Adrenal gland (tissue), 12 donors: ENCODE measurements around the gene RASA3. TPM values are rescaled to one million over a fixed set of nuclear protein-coding genes. Genes with fewer than 3 reads are reported as not detected.

Source experiments
- DNase-seq, 7 donors: peaks; one replicate each; pipeline ENCODE4 v3.0.0-alpha.2; 2019 to 2020
- H3K27ac ChIP-seq, 5 donors: fragments of 200-600 bp; sonication (generic) in 4 of 5; 1 replicate in 3 of 5; 2 replicates in 2 of 5; pipeline versions ENCODE4 v1.5.1 to v1.8.0; 2016 to 2020; ENCODE audit warnings: mild to moderate bottlenecking in 1 of 5
- H3K27me3 ChIP-seq: fragments of 200-600 bp; 2 replicates; pipeline ENCODE4 v1.8.0; 2021
- H3K36me3 ChIP-seq, 2 donors: fragments of 200-600 bp; replicated peaks in 1 of 2; 1 replicate in 1 of 2; 2 replicates in 1 of 2; pipeline versions ENCODE4 v1.5.1 to v1.8.0; 2018 to 2022
- H3K4me1 ChIP-seq, 2 donors: fragments of 200-600 bp; replicated peaks in 1 of 2; 1 replicate in 1 of 2; 2 replicates in 1 of 2; pipeline versions ENCODE4 v1.5.1 to v1.8.0; 2018 to 2021
- H3K4me3 ChIP-seq, 4 donors: fragments of 200-600 bp; sonication (generic) in 3 of 4; one replicate each; pipeline ENCODE4 v1.5.1; 2016 to 2018
- H3K9me3 ChIP-seq, 3 donors: fragments of 200-600 bp; sonication (generic) in 1 of 3; replicated peaks in 1 of 3; 1 replicate in 2 of 3; 2 replicates in 1 of 3; pipeline versions ENCODE4 v1.5.1 to v1.8.0; 2016 to 2021
- CTCF ChIP-seq, 6 experiments: fragments of 450-650 bp in 4 of 6; fragments of 200-600 bp in 2 of 6; sonication (generic) in 1 of 6; IDR thresholded peaks; 1 replicate in 5 of 6; 2 replicates in 1 of 6; pipeline versions ENCODE4 v1.5.1 to v1.8.0; 2016 to 2021; ENCODE audit warnings: antibody characterized with exemption in 6 of 6, mild to moderate bottlenecking in 2 of 6, moderate library complexity in 1 of 6
- POLR2A ChIP-seq, 2 donors: fragments of 450-650 bp; IDR thresholded peaks; one replicate each; pipeline ENCODE4 v1.6.1; 2017; ENCODE audit warnings: antibody characterized with exemption in 2 of 2, mild to moderate bottlenecking in 2 of 2, moderate library complexity in 1 of 2
- WGBS, 4 donors: extraction: QIAGEN DNeasy Blood & Tissue Kit in 2 of 4; methylation state at CpG; one replicate each; pipeline versions ENCODE4 v1.1.5 to v1.1.7; 2013 to 2017; 5-methylcytosine and 5-hydroxymethylcytosine counted together
- intact Hi-C, 2 donors: fragments of 100-400 bp; cut with DNase I; formaldehyde crosslinking; loops; one replicate each; pipeline versions ENCODE4 v1.14.1 to v1.15.0; 2022 to 2023
- polyA plus RNA-seq, 3 donors: library from polyadenylated mRNA; stranded (reverse); fragments of 200-250 nt in 2 of 3; fragments of 350-450 nt in 1 of 3; fragmentation: Illumina TruSeq in 1 of 3; extraction: RNeasy Lipid Tissue Mini Kit (QIAGEN cat#74804) in 1 of 3; gene quantifications; one replicate each; pipeline ENCODE4 v1.2.3, GENCODE V29; 2013 to 2014
- total RNA-seq, 9 donors: library from RNA; depleted of rRNA in 4 of 9; stranded (reverse); fragments of >200 nt in 4 of 9; fragments of 120-200 nt in 1 of 9; fragmentation: NEBNext Ultra II Directional in 1 of 9; extraction: Animal tissue kit (Norgen Biotek cat#: 25700) in 1 of 9; gene quantifications; one replicate each; pipeline versions ENCODE4 v1.1.0 to v1.2.4, GENCODE V29; 2013 to 2023
- donor health status: healthy with polysubstance abuse.
- donor health status: Bipolar disorder and iron deficiency.
- donor health status: DM: yes; HTN: yes; CAD: no.
- donor health status: DM: no; HTN: no; CAD: no.
- donor health status: DM: no; HTN: no; CAD: no.
- donor health status: DM: yes; HTN: yes; CAD: no.

The RASA3 gene
- total and polyA plus RNA-seq, 12 donors = 2.2 to 11.7 (median 7.3) TPM

- Histone ChIP-seq H3K4me3 (no peak overlapping the region), H3K9me3 (no peaks in the 10 kb centered on the region), H3K4me1 (peaks cover 0 to 6% of the 10 kb centered on the region in 2 donors), H3K27me3 (no peaks in the 10 kb centered on the region), H3K36me3 (no peaks in the 10 kb centered on the region), H3K27ac (peak overlapping the region in 2 of 5 donors; percentile 40 to 47)
- TF ChIP-seq CTCF (IDR thresholded peaks at IDR 0.05) (no peak), POLR2A (IDR thresholded peaks at IDR 0.05) (no peak)
- intact Hi-C loops = no loop called here
- DNase-seq = peak in 4 of 7 donors; percentile 39 to 65 (median 48)
- WGBS, 4 donors = 60 to 72% (median 64%) methylated on average over 27 to 40 of the region's 40 CpGs
Observed at GRCh38 chr13:114035583-114036531, 96.6 kb downstream of the RASA3 start.

GRCh38 chr13:114035186-114035582, 97.2 kb downstream of the RASA3 start:
- WGBS, 4 donors = 74 to 85% (median 77%) methylated on average over 10 of the region's 10 CpGs
- no peaks in the 10 kb centered on the region for H3K36me3 ChIP-seq
- no peak overlapping the region for H3K4me3 ChIP-seq
- no peak for DNase-seq
- no peak for TF ChIP-seq CTCF (IDR thresholded peaks at IDR 0.05)
- no peak for TF ChIP-seq POLR2A (IDR thresholded peaks at IDR 0.05)
- H3K4me1 ChIP-seq = peaks cover 0 to 6% of the 10 kb centered on the region in 2 donors
- H3K9me3 ChIP-seq = no peaks in the 10 kb centered on the region
- peak overlapping the region in 2 of 5 donors; percentile 40 to 47 for H3K27ac ChIP-seq
- H3K27me3 ChIP-seq = no peaks in the 10 kb centered on the region
- intact Hi-C loops = no loop called here

- H3K4me3 ChIP-seq = no peak overlapping the region
- no peaks in the 10 kb centered on the region for H3K9me3 ChIP-seq
- 58 to 70% (median 63%) methylated on average over 9 of the region's 9 CpGs for WGBS, 4 donors
- no peaks in the 10 kb centered on the region for H3K36me3 ChIP-seq
- no peak for DNase-seq
- intact Hi-C loops = no loop called here
- no peak for TF ChIP-seq CTCF (IDR thresholded peaks at IDR 0.05)
- no peak for TF ChIP-seq POLR2A (IDR thresholded peaks at IDR 0.05)
- H3K4me1 ChIP-seq = peaks cover 0 to 6% of the 10 kb centered on the region in 2 donors
- H3K27ac ChIP-seq = peak overlapping the region in 2 of 5 donors; percentile 26 to 29
- H3K27me3 ChIP-seq = no peaks in the 10 kb centered on the region
Observed at GRCh38 chr13:114034481-114034891, 97.9 kb downstream of the RASA3 start.

- Histone ChIP-seq H3K36me3 (no peaks in the 10 kb centered on the region), H3K27ac (peak overlapping the region in 2 of 5 donors; percentile 26 to 29), H3K4me3 (no peak overlapping the region), H3K27me3 (no peaks in the 10 kb centered on the region), H3K9me3 (no peaks in the 10 kb centered on the region), H3K4me1 (peaks cover 0 to 6% of the 10 kb centered on the region in 2 donors)
- DNase-seq = no peak
- intact Hi-C loops = no loop called here
- TF ChIP-seq POLR2A (IDR thresholded peaks at IDR 0.05) (no peak), CTCF (IDR thresholded peaks at IDR 0.05) (no peak)
- 92 to 94% (median 93%) methylated on average over 11 to 32 of the region's 32 CpGs for WGBS, 4 donors
Observed at GRCh38 chr13:114033541-114034315, 98.7 kb downstream of the RASA3 start.
